SK-N-MC (cell line): Measurements from ENCODE around the gene PSD4.

Experiments
- DNase-seq: peaks from one replicate; pipeline ENCODE4 v3.0.0-alpha.2; 2011; ENCODE audit warnings: low read depth, low spot score
- H3K27ac ChIP-seq: fragments of 200-600 bp; sonication (generic); 2 replicates; pipeline ENCODE4 v1.5.1; 2016; ENCODE audit warnings: mixed run types
- H3K36me3 ChIP-seq: fragments of 200-600 bp; sonication (generic); 2 replicates; pipeline ENCODE4 v1.6.1; 2017; ENCODE audit warnings: antibody characterized with exemption, low read length, mixed read lengths; ENCODE audit not compliant: insufficient read depth
- H3K4me3 ChIP-seq: fragments of 200-600 bp; sonication (generic); 2 replicates; pipeline ENCODE4 v1.5.1; 2016
- H3K9ac ChIP-seq: fragments of 200-600 bp; sonication (generic); 2 replicates; pipeline ENCODE4 v1.8.0; 2017; ENCODE audit warnings: mixed run types, mixed read lengths; ENCODE audit not compliant: insufficient read length
- H3K9me3 ChIP-seq: fragments of 200-600 bp; sonication (generic); 2 replicates; pipeline ENCODE4 v1.6.1; 2017; ENCODE audit warnings: low read depth, mild to moderate bottlenecking, antibody characterized with exemption, low read length, moderate library complexity, mixed read lengths
- EZH2 ChIP-seq: fragments of 200-600 bp; sonication (generic); IDR thresholded peaks from one replicate; pipeline ENCODE4 v1.6.1; 2017; ENCODE audit warnings: antibody characterized with exemption
- FOXP2 ChIP-seq: optimal IDR thresholded peaks from 2 replicates; pipeline ENCODE3; 2011; ENCODE audit warnings: mild to moderate bottlenecking, moderate library complexity; ENCODE audit not compliant: insufficient read depth; ENCODE audit errors: extremely low read length, control extremely low read depth
- POLR2AphosphoS5 ChIP-seq: IDR thresholded peaks from 2 replicates; pipeline ENCODE4 v1.6.1; 2012; ENCODE audit warnings: mild to moderate bottlenecking, low read depth, low read length, borderline replicate concordance

The PSD4 gene

DNA sequence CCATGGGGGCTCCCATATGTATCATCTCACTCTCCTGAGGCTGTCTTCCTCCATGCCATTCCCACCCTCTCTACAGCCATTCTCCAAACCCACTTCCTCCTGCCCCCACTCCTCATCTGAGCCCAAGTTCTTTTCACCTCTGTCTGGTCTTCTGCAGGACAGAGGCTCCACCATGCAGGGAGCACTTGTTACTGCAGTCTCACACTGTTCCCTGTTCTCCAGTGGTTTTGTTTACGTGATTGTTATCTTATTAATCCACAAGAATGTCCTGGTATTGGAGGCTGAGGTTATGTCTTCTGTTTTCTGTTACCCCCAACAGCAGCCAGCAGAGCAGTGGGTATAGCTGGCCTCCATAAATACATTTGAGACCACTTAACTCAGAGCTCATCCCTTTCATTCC is 53.5 kb downstream of the PSD4 start:
- no peaks in the 10 kb centered on the region; the same call in 1 of the 2 replicates for H3K9me3 ChIP-seq
- no peaks in the 10 kb centered on the region for H3K36me3 ChIP-seq
- H3K9ac ChIP-seq = no peak overlapping the region
- DNase-seq = no peak
- TF ChIP-seq EZH2 (no peak), POLR2AphosphoS5 (no peak), FOXP2 (no peak)
- H3K4me3 ChIP-seq = no peak overlapping the region
- H3K27ac ChIP-seq = no peak overlapping the region

GRCh38 chr2:113227698-113228097 is 53.9 kb downstream of the PSD4 start:
- Histone ChIP-seq H3K9ac (no peak overlapping the region), H3K9me3 (no peaks in the 10 kb centered on the region; the same call in 1 of the 2 replicates), H3K4me3 (no peak overlapping the region), H3K27ac (no peak overlapping the region), H3K36me3 (no peaks in the 10 kb centered on the region)
- DNase-seq = no peak
- TF ChIP-seq FOXP2 = no peak
- no peak for TF ChIP-seq POLR2AphosphoS5
- TF ChIP-seq EZH2 = no peak

- Histone ChIP-seq H3K9me3 (no peaks in the 10 kb centered on the region; the same call in 1 of the 2 replicates), H3K9ac (no peak overlapping the region), H3K4me3 (no peak overlapping the region), H3K27ac (no peak overlapping the region), H3K36me3 (no peaks in the 10 kb centered on the region)
- DNase-seq = no peak
- TF ChIP-seq EZH2 = no peak
- TF ChIP-seq FOXP2 = no peak
- no peak for TF ChIP-seq POLR2AphosphoS5
Measured at GRCh38 chr2:113228351-113228750, 54.6 kb downstream of the PSD4 start.

DNA sequence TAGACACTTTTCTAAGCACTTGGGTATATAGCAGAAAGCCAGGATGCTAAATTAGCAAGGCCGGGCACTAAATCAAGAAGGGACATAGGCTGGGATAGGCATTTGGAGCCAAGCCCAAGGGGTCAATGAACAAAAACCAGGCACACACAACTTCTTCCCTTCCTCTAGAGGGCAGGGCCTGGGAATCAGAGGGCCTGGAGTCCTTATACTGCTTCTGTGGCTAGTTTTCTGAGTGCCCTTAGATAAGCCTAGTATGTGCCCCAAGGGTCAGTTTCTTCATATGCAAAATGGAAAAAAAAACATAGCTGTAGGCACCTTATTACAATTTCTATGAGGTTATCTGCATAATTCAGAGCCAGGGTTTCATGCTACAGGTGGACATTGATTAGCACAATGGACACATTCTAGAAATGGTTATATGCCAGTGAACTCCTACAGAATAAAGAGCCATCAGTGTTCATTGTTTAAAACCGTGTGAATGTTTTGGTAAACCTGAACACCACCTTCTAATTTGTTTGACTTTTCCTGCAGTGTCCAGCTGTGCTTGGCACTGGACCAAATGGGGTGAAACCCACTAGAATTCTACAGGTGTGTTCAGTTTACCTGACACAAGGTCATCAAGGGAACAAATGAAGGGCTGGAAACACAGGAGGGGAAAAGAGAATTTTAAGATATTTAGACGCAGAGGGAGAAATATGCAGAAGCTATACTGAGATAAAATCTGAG is 55.4 kb downstream of the PSD4 start:
- H3K4me3 ChIP-seq = no peak overlapping the region
- H3K9ac ChIP-seq = no peak overlapping the region
- no peak for DNase-seq
- no peaks in the 10 kb centered on the region; the same call in 1 of the 2 replicates for H3K9me3 ChIP-seq
- H3K27ac ChIP-seq = no peak overlapping the region
- TF ChIP-seq POLR2AphosphoS5 (no peak), FOXP2 (no peak)
- H3K36me3 ChIP-seq = no peaks in the 10 kb centered on the region

- H3K9ac ChIP-seq = no peak overlapping the region
- TF ChIP-seq POLR2AphosphoS5 = no peak
- TF ChIP-seq EZH2 = no peak
- TF ChIP-seq FOXP2 = no peak
- no peak for DNase-seq
- no peak overlapping the region for H3K27ac ChIP-seq
- no peak overlapping the region for H3K4me3 ChIP-seq
- H3K9me3 ChIP-seq = no peaks in the 10 kb centered on the region; the same call in 1 of the 2 replicates
- H3K36me3 ChIP-seq = no peaks in the 10 kb centered on the region
Measured at GRCh38 chr2:113229795-113230194, 56.0 kb downstream of the PSD4 start.

DNA sequence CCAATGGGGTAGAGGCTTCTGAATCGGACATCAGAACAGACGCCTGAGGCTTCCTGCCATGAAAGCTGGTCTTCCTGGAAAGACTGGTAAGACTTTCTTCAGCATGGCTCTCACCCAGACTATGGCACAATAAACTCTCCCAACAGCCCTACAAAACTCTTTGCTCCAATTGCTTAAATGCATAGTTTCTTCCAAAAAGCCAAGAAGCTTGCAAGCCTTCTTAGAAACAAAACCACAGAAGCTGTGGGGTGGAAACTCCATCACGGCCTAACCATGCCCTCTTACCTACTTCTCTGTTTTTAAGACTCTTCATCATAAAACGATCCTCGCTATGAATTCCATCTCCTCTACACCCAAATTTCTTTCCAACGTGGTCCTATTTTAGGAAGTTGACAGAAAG is 56.8 kb downstream of the PSD4 start:
- DNase-seq = no peak
- Histone ChIP-seq H3K9ac (no peak overlapping the region), H3K4me3 (no peak overlapping the region), H3K9me3 (no peaks in the 10 kb centered on the region; the same call in 1 of the 2 replicates), H3K27ac (no peak overlapping the region), H3K36me3 (no peaks in the 10 kb centered on the region)
- TF ChIP-seq EZH2 = no peak
- TF ChIP-seq POLR2AphosphoS5 = no peak
- TF ChIP-seq FOXP2 = no peak

DNA sequence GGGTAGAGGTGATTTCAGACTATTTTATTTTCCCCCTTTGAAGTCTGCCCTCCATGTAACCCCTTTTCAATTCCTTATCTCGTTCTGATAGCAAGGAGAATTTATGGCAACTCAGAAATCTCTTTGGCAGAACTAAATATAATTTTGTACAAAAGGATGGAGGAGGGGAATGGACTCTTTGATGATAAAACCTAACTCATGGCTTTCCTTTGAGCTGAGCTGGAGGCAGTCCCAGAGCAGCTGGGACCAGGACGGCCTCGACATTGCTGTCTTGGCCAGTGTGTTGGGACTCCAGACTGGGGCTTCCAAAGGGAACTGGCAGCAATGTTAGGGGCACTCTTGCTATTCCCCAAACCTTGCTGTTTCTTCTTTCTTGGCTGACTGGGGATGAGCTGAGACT is 57.3 kb downstream of the PSD4 start:
- H3K9ac ChIP-seq = no peak overlapping the region
- no peak for DNase-seq
- TF ChIP-seq EZH2 = no peak
- TF ChIP-seq POLR2AphosphoS5 = no peak
- no peak for TF ChIP-seq FOXP2
- H3K36me3 ChIP-seq = no peaks in the 10 kb centered on the region
- H3K9me3 ChIP-seq = no peaks in the 10 kb centered on the region; the same call in 1 of the 2 replicates
- no peak overlapping the region for H3K4me3 ChIP-seq
- H3K27ac ChIP-seq = no peak overlapping the region

DNA sequence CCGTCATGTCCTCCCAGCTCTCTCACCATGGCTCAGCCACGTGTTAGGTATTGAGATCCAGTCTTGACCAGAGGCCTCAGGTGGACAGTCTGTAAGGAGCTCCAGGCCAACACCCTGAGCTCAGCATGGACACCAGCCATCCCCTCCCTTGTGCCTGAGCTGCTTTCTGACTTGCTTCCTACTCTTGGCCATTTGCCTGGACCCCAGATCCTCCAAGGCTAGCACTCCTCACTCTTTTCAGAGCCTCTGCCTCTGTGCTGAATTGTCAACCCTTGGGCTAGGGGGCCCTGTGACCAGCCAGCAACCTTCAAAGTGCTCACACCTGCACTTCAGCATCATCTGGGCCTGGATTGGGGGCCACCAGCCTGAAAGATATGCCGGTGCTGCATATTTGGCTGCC is 58.4 kb downstream of the PSD4 start:
- TF ChIP-seq FOXP2 (no peak), POLR2AphosphoS5 (no peak), EZH2 (no peak)
- no peak for DNase-seq
- no peak overlapping the region for H3K9ac ChIP-seq
- no peaks in the 10 kb centered on the region; the same call in 1 of the 2 replicates for H3K36me3 ChIP-seq
- H3K27ac ChIP-seq = no peak overlapping the region
- H3K4me3 ChIP-seq = no peak overlapping the region
- no peaks in the 10 kb centered on the region for H3K9me3 ChIP-seq

- Histone ChIP-seq H3K9me3 (no peaks in the 10 kb centered on the region), H3K4me3 (no peak overlapping the region), H3K27ac (no peak overlapping the region), H3K36me3 (no peaks in the 10 kb centered on the region; the same call in 1 of the 2 replicates), H3K9ac (no peak overlapping the region)
- DNase-seq = no peak
- TF ChIP-seq POLR2AphosphoS5 (no peak), FOXP2 (no peak), EZH2 (no peak)
Measured at GRCh38 chr2:113232740-113233139, 59.0 kb downstream of the PSD4 start.
